Smooth muscle cell (in vitro differentiated cells): ENCODE data around the gene GPR32. TPM values are rescaled to one million over a fixed set of nuclear protein-coding genes. Genes with fewer than 3 reads are reported as not detected.

Experiments
- DNase-seq: peaks from one replicate; lab custom pipeline; 2025; ENCODE audit not compliant: unreplicated experiment; lab: John Stamatoyannopoulos, UW
- H2AFZ ChIP-seq: fragments of 200-600 bp; sonication (generic); 2 replicates; pipeline ENCODE4 v1.6.0; 2016; ENCODE audit warnings: antibody characterized with exemption, low read depth, mild to moderate bottlenecking
- H3F3A ChIP-seq: fragments of 200-600 bp; sonication (generic); 2 replicates; pipeline ENCODE4 v1.6.0; 2017; ENCODE audit warnings: antibody characterized with exemption, low read depth
- H3K27ac ChIP-seq: fragments of 200-600 bp; sonication (generic); 2 replicates; pipeline ENCODE4 v1.5.1; 2016; ENCODE audit warnings: low read depth, mild to moderate bottlenecking
- H3K27me3 ChIP-seq: fragments of 200-600 bp; sonication (generic); 2 replicates; pipeline ENCODE4 v1.6.1; 2016; ENCODE audit warnings: low read depth, mild to moderate bottlenecking
- H3K36me3 ChIP-seq: fragments of 200-600 bp; sonication (generic); 2 replicates; pipeline ENCODE4 v1.5.1; 2016; ENCODE audit warnings: low read depth
- H3K4me1 ChIP-seq: fragments of 200-600 bp; sonication (generic); 2 replicates; pipeline ENCODE4 v1.5.1; 2016; ENCODE audit warnings: low read depth
- H3K4me2 ChIP-seq: fragments of 200-600 bp; sonication (generic); 2 replicates; pipeline ENCODE4 v1.6.0; 2016; ENCODE audit warnings: mild to moderate bottlenecking
- H3K4me3 ChIP-seq: fragments of 200-600 bp; sonication (generic); 2 replicates; pipeline ENCODE4 v1.5.1; 2016; ENCODE audit warnings: mild to moderate bottlenecking
- H3K79me2 ChIP-seq: fragments of 200-600 bp; sonication (generic); 2 replicates; pipeline ENCODE4 v1.6.0; 2016; ENCODE audit warnings: low read depth, mild to moderate bottlenecking
- H3K9ac ChIP-seq: fragments of 200-600 bp; sonication (generic); 2 replicates; pipeline ENCODE4 v1.6.0; 2016; ENCODE audit warnings: low read depth
- H3K9me3 ChIP-seq: fragments of 200-600 bp; sonication (generic); replicated peaks from 2 replicates; pipeline ENCODE4 v1.5.1; 2016; ENCODE audit warnings: low read depth
- H4K20me1 ChIP-seq: fragments of 200-600 bp; sonication (generic); 2 replicates; pipeline ENCODE4 v1.6.0; 2016; ENCODE audit warnings: low read depth
- WGBS: methylation state at CpG from one replicate; pipeline ENCODE4 v1.1.7; 2016; ENCODE audit warnings: low lambda C conversion rate; 5-methylcytosine and 5-hydroxymethylcytosine counted together
- polyA plus RNA-seq: library from polyadenylated mRNA; unstranded; fragments of >200 nt; fragmentation: Nextera tagmentation; extraction: Ambion mirVana; gene quantifications from 2 replicates; pipeline ENCODE4 v1.2.1, GENCODE V29; 2016
- total RNA-seq: library from RNA; depleted of rRNA; stranded (reverse); fragments of >200 nt; gene quantifications from 2 replicates; pipeline ENCODE4 v1.2.3, GENCODE V29; 2014
- TF ChIP-seq, protein P1 (sequence below): fragments of 200-600 bp; sonication (generic); IDR thresholded peaks from 2 replicates; pipeline ENCODE4 v1.5.1; 2017; ENCODE audit warnings: borderline replicate concordance, mild to moderate bottlenecking, antibody characterized with exemption; ENCODE audit not compliant: insufficient read depth, poor library complexity, severe bottlenecking

GPR32 gene
- total and polyA plus RNA-seq, 2 experiments from 2014 or later, result not detected

DNA sequence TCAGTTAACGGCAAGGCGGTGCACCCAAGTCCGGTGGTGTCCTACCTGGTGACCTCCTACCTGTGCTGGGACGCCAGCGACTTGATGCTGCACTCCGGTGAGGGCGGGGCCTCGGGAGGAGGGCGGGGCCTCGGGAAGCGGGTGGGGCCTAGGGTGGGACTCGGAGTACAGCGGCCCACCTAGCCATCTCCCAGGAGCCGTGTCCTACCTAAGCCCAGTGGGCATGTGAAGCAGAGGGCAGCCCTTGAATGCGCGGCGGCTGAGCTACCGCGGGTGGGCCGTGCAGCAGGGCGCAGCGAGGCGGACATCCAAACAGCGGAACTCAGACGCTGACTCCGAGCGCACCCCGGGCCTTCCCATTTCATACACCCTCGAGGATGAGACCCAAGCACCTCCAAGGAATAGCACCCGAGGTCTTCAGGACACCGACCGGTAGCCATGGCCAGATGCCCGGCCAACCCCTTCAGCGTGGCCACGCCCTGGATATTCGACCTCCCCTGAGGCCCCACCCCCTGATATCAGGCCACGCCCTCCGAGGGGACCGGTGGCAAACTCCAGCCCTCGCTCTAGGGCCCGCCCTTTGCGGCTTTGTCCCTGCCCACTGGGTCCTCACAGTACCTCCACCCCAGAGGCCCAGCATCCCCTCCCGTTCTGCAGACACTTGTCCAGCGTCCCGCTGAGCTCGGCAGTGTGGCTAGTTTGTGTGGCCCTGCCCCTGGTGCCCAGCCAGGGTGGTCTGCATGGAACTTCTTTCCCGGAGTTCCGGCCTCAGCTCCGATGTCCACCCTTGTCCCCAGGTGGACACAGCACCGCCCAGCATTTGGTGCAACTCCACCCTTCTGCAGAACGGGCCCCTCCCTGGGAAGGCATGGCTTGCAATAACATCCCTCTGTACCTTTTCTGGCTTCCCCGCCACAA, 47.9 kb downstream of the GPR32 start:
- H3F3A ChIP-seq, result no peaks in the 10 kb centered on the region
- TF ChIP-seq, protein P1, sequence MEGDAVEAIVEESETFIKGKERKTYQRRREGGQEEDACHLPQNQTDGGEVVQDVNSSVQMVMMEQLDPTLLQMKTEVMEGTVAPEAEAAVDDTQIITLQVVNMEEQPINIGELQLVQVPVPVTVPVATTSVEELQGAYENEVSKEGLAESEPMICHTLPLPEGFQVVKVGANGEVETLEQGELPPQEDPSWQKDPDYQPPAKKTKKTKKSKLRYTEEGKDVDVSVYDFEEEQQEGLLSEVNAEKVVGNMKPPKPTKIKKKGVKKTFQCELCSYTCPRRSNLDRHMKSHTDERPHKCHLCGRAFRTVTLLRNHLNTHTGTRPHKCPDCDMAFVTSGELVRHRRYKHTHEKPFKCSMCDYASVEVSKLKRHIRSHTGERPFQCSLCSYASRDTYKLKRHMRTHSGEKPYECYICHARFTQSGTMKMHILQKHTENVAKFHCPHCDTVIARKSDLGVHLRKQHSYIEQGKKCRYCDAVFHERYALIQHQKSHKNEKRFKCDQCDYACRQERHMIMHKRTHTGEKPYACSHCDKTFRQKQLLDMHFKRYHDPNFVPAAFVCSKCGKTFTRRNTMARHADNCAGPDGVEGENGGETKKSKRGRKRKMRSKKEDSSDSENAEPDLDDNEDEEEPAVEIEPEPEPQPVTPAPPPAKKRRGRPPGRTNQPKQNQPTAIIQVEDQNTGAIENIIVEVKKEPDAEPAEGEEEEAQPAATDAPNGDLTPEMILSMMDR, result no peak
- H3K4me3 ChIP-seq, result peak overlapping the region; percentile 44
- no peaks in the 10 kb centered on the region for H3K79me2 ChIP-seq
- no peaks in the 10 kb centered on the region for H3K4me1 ChIP-seq
- no peaks in the 10 kb centered on the region for H3K36me3 ChIP-seq
- no peaks in the 10 kb centered on the region for H3K9me3 ChIP-seq
- no peak for DNase-seq
- peaks cover 60% of the 10 kb centered on the region for H3K27me3 ChIP-seq
- peak overlapping the region; percentile 62 for H2AFZ ChIP-seq
- peak overlapping the region; percentile 79 for H3K4me2 ChIP-seq
- 13% methylated on average over 52 of the region's 52 CpGs for WGBS
- no peak overlapping the region for H3K27ac ChIP-seq
- no peaks in the 10 kb centered on the region for H4K20me1 ChIP-seq
- H3K9ac ChIP-seq, result no peak overlapping the region

GRCh38 chr19:50818859-50819472, 48.7 kb downstream of the GPR32 start:
- H4K20me1 ChIP-seq, result no peaks in the 10 kb centered on the region
- H3K27me3 ChIP-seq, result peaks cover 60% of the 10 kb centered on the region
- H3K9ac ChIP-seq, result no peak overlapping the region
- no peaks in the 10 kb centered on the region for H3K79me2 ChIP-seq
- H3K36me3 ChIP-seq, result no peaks in the 10 kb centered on the region
- no peak for DNase-seq
- H3K4me2 ChIP-seq, result no peak overlapping the region
- no peaks in the 10 kb centered on the region for H3K9me3 ChIP-seq
- WGBS, result 84% methylated on average over 12 of the region's 12 CpGs
- no peaks in the 10 kb centered on the region for H3K4me1 ChIP-seq
- no peak overlapping the region for H3K27ac ChIP-seq
- no peak overlapping the region for H3K4me3 ChIP-seq
- H3F3A ChIP-seq, result no peaks in the 10 kb centered on the region
- no peak overlapping the region for H2AFZ ChIP-seq
- TF ChIP-seq, protein P1, result no peak

DNA sequence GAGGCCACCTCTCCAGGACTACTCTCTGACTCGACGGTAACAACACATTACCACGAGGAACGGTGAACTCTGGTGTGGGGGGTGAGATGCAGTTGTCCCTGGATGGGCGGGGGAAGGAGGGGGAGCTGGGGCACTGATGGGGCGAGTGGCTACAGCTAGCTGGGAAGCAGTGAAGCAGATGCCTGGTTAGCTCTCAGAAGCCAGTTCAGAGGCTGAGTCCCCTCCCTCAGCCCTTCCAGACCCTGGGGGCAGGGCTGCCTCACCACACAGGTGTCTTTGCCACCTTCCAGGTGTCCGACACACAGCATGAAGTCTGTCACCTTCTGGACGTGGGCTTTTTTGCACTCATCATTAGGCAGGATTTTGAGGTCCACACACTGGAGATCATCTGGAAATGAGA, 49.4 kb downstream of the GPR32 start:
- Histone ChIP-seq H3K9ac (no peak overlapping the region), H3K9me3 (no peaks in the 10 kb centered on the region)
- WGBS, result 48% methylated on average over 6 of the region's 8 CpGs

More for the DNA sequence above, 49.4 kb downstream of the GPR32 start:
- no peak overlapping the region for H3K4me2 ChIP-seq
- no peaks in the 10 kb centered on the region for H3K4me1 ChIP-seq
- no peak overlapping the region for H3K4me3 ChIP-seq
- peaks cover 60% of the 10 kb centered on the region for H3K27me3 ChIP-seq
- no peak overlapping the region for H2AFZ ChIP-seq
- H4K20me1 ChIP-seq, result no peaks in the 10 kb centered on the region
- H3K36me3 ChIP-seq, result no peaks in the 10 kb centered on the region
- no peaks in the 10 kb centered on the region for H3K79me2 ChIP-seq
- TF ChIP-seq, protein P1, result no peak
- no peak overlapping the region for H3K27ac ChIP-seq
- no peaks in the 10 kb centered on the region for H3F3A ChIP-seq
- DNase-seq, result no peak
